Activated CD8-positive, alpha-beta memory T cell treated with anti-CD3 and anti-CD28 coated beads for 24 hours (primary cell): Measurements from ENCODE around the gene PCED1B.
"Not testable (repeated sequence)": the region's sequence is repeated elsewhere in the genome, so short reads cannot be mapped to it uniquely, and the experiment has no call there.

Experiments
- DNase-seq: peaks from one replicate; pipeline ENCODE4 v3.0.0-alpha.2; 2020

The PCED1B gene

DNA sequence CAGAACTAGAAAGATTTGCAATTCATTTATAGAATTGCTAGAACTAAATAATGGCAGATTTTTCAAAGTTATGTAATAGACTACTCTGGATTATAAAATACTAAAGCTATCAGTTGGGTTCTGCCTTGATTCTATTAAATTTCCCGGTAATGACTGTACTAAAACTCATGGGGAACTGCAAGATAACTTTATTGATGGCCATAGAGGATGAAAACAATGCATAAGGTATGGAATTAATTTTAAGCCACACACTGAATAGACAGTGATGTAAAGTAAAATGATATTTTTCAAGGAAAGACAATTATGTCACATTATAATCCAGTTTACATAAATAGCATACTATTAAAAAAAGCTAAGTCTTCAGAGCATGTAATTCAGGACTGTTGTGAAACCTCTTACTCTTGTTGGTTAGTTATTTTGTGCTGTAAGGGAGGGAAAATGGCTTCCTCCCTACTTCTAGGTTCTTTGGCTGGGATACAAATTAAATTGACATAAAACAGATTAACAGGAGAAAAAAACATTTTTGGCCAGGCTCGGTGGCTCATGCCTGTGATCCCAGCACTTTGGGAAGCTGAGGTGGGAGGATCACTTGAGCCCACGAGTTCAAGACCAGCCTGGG lies 134.7 kb downstream of the PCED1B start:
- DNase-seq = no peak

DNA sequence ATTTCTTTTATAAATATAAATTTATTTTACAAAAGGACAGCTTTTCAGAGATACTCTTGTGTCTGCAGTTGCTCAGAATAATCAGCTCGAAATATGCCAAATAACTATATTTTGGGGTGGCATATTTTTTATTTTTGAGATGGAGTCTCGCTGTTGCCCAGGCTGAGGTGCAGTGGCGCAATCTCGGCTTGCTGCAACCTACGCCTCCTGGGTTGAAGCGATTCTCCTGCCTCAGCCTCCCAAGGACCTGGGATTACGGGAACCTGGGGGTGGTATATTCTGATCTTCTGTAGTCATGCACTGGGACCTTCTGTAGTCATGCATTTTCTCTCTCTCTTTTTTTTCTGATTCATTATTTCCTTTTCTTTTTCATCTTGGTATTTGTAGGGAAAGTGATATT lies 135.3 kb downstream of the PCED1B start:
- DNase-seq = no peak

DNA sequence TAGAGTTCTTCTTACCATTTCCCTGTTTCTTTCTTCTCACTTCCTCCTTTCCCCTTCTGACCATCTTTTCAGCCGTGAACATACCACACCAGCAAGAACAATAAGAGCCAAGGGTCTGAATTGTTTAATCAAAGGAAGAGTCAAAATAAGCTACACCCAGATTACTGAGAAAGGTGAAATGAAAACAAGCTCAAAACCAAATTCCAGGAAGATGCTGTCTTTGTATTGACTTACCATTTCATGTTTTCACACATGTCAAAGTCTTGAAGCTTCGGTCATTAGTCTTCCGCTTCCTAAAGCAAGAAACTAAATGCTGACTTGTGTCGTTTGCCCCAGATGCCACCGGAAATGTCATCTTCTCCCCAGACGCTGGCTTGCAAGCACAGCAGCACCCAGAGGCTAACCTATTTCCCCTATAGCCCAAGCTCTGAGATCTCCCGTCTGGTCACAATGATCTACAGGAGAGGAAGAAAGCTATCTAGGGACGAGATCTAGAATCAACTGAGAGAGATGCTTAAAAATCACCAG lies 136.8 kb downstream of the PCED1B start:
- peak; percentile 79 for DNase-seq

DNA sequence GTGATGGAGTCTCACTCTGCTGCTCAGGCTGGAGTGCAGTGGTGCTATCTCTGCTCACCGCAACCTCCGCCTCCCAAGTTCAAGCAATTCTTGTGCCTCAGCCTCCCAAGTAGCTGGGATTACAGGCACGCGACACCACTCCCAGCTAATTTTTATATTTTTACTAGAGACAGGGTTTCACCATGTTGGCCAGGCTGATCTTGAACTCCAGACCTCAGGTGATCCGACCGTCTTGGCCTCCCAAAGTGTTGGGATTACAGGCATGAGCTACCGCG lies 138.1 kb downstream of the PCED1B start:
- DNase-seq = not testable (repeated sequence)

DNA sequence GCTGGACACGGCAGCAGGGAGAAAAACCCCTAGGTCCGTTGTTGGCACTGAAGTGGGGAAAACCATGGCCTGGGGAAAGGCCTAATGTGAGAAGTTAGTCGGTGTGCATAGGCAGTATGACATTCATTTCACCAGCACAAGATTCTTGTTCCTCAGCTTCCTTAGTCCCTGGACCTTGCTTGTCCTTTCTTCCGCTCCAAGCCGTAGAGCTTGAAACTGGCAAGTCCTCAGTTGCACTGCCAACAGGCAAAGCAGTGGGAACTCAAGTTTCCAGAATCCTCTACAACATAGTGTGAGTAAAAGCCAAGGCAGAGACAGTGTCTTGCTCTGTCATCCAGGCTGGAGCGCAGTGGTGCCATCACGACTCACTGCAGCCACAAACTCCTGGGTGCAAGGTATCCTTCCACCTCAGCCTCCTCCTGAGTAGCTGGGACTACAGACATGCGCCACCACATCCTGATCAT lies 138.8 kb downstream of the PCED1B start:
- peak; percentile 80 for DNase-seq

DNA sequence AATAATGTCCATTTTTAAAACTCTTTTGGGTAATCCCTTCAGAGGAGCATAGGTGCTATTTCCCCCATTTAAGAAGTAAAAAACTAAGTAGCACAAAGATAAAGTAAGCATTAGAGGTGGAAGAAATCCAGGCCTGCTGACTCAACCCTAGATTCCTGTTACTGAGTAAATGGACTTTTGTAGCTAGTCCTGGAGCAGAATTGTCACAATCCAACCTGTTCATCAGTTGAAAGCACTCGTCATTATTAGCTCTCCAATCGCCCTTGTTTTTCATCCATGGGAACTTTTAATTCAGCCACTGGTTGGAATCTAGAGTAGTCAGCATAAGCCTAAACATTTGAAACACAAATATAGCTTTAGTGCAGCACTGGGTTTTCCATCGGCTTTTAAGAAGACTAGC lies 139.8 kb downstream of the PCED1B start:
- no peak for DNase-seq

DNA sequence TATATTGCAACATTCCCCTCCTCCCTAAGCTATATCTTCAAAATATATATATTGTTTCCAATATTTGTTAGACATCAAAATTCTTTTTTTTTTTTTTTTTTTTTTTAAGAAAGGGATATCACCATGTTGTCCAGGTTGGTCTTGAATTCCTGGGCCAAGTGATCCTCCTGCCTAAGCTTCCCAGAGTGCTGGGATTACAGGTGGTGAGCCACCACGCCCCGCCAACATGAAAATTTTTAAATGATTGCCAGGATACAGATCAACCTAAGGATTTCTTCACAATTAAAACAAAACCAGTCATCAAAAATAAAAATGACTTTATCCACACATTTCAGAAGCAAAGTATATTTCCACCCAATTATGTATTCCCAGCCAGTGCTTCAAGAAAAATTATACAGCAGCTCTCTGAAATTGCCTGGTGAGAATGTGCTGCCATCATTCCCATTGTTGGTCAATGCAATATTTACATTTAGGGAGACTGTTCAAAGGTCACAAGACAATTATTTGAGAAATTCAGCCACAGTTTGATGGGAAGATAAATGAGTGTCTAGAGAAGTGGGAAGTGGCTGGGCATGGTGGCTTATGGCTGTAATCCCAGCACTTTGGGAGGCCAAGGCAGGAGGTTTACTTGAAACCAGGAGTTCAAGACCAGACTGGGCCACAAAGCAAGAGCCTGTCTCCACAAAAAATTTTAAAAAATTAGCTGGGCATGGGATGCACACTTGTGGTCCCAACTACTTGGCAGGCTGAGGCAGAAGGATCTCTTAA lies 142.0 kb downstream of the PCED1B start:
- DNase-seq = no peak

DNA sequence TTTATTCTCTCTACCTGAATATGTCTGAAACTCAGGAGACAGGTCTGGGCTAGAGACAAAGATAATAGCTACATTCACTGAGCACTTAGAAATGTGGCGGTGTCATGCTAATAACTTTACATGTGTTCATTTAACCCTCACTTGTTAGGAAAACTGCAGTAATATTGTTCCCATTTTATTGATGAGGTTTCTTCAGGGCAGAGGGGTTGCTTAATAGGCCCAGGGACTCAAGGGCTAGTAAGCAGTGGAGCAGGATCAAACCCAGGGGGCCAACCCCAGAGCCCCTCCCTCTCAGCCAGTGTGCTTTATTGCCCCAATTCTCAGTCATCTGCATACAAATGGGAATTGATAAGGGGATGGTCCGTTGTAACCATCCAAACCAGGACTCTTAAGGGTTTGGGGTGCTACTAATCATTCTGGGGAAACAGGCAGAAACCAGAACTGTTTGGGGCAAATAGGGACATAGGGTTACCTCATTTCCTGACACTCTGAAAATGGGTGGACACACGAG lies 143.2 kb downstream of the PCED1B start:
- DNase-seq = no peak

DNA sequence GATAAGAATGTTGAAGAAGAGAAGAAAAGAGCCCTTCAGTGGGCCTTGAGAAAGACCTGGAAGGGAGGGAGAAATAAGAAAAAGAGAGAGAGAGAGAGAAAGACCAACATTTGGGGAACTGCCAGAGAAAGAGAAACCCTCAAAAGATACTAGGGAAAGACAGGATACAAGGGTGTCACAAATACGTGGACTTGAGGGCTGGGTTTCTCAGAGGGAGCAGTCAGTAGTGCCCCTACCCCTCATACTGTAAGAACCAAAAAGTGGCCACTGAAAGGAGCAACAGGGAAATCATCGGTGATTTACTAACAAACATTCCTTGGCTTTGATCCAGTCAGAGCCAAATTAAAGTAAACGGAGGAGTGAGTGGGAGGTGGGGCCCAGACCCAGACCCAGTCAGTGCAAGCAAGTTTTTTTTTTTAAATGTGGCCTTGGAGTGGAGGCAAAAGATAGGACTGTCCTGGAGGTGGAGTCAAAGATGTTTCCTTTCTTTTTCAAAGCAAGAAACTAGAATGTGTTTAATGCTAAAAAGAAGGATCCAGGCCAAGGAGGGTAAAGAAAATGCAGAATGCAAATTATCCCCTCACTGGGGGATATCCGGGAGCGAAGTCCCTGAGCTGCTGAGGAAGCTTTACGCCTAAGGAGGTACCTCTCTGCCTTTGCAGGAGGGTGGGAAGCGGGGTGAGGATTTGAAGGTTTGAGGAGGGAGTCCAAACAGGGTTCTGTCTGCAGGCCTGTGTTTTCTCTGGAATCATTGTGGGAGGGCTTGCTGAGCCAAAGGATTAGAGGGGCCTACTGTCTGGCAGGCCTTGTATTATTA lies 143.8 kb downstream of the PCED1B start:
- no peak for DNase-seq

DNA sequence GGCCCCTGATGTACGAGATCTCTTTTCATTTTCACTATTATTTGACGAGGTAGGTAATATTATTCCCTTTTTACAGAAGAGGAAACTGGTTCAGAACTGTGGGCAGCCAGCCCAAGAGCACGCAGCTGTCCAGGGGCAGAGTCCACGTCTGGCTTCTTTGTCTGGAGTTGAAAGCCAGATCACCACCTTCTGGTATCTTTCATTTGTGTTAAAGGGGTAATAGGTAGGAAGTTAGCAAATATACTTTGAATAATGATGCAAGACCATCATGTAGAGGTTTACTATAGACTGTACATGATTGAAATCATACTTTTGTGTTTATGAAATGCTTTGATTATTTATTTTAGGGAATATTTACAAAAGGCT lies 144.4 kb downstream of the PCED1B start:
- no peak for DNase-seq

DNA sequence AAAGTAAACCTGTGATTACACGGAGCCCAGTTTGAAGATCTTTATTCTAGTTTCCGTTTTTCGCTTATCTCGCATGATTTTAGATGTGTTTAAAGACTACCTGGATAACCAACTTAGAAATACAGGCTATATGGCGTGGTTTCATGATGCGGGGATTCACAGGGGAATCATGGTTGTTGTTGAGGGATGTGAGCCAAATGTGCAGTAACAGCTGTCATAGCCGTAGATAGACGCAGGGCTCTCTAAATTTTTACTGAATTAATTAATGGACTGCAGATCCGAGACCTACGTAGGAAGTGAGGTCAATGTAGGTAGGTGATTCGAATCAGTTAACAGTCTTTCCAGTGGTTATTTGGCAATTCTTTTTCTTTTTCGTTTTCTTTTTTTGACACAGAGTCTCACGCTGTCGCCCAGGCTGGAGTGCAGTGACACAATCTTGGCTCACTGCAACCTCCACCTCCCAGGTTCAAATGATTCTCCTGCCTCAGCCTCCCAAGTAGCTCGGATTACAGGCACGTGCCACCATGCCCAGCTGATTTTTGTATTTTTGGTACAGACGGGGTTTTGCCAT lies 145.2 kb downstream of the PCED1B start:
- no peak for DNase-seq

DNA sequence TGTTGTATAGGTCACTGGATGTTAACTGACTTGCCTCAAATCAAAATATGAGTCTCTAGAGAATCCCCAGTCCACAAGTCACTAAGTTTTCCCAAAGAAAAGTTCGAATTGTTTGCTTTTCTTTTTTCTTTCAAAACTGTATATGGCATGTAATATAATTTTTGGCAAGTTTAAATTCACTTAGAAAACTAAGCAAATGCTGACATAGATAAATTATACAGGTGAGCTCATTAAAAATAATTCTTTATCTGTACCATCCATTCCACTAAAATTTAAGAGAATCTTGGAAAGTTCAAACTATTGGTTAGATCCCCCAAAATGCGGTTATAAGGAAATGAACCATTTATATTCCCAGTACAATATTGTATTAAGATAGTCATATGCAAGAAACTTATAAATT lies 145.9 kb downstream of the PCED1B start:
- no peak for DNase-seq

DNA sequence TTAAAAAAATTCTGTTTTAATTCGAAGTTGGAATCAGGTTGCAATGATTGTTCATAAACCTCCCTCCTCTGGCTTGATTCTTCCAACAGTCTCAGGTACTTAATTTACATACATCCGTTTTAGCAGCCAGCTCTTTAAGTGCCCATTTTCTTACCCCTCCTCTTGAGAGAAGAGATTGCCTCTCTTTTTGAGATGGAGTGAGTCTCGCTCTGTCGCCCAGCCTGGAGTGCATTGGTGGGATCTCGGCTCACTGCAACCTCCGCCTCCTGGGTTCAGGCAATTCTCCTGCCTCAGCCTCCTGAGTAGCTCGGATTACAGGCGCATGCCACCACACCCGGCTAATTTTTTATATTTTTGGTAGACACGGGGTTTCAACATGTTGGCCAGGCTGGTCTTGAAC lies 146.8 kb downstream of the PCED1B start:
- no peak for DNase-seq

DNA sequence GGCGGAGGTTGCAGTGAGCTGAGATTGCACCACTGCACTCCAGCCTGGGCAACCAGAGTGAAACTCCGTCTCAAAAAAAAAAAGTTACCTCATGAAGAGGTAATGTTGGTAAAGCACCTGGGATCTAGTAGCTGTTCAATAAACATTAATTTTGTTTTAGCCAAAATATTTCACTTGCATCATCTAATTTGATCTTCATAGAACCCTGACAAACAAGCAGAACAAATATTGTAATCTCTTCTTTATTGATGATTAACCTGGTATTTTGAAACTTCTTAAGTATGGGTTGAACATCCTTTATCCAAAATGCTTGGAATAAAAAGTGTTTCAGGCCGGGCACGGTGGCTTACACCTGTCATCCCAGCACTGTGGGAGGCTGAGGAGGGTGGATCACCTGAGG lies 149.4 kb downstream of the PCED1B start:
- no peak for DNase-seq

DNA sequence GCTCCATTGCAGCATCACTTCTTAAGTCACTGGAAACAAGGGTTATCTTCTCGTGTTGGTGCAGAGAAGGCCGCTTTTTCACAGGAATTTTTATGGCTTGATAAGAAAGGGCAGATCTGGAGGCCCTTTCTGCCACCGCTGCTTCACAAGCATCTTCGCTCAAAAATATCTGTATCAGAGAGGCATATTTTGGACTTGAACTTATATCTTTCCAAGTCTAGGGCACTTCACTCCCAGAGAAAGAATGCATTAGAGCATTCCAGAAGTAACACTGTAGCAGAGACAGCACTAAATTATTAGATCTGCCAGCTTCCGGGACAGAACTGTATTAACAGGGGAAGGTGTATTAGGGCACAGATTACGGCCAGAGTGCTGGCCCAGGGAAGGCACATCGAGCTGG lies 152.0 kb downstream of the PCED1B start:
- DNase-seq = no peak

DNA sequence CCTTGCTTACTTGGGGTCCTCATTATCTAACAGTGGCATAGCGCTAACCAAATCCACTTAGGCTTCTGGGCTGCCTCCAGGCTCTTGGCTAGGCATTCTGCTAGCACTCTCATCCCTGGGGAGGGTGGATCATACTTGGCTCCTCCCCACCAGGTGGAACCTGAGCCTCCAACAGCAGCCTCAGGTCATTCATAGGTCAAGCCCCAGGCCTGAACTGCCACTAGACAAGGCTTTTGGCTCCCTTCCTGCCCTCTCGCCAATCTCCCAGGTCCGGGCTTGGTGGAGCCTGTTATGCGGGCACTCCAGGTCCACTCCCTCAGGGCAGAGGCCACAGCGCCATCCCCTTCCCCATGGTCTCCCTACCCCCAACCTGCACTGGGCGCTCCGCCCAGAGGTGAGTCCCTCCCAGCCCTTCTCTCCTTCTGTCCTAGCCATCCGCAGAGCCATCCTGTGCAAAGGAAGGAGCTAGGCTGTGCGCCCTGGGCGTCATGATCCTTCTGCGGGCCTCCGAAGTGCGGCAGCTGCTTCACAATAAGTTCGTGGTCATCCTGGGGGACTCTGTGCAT lies 155.2 kb downstream of the PCED1B start:
- DNase-seq = no peak

DNA sequence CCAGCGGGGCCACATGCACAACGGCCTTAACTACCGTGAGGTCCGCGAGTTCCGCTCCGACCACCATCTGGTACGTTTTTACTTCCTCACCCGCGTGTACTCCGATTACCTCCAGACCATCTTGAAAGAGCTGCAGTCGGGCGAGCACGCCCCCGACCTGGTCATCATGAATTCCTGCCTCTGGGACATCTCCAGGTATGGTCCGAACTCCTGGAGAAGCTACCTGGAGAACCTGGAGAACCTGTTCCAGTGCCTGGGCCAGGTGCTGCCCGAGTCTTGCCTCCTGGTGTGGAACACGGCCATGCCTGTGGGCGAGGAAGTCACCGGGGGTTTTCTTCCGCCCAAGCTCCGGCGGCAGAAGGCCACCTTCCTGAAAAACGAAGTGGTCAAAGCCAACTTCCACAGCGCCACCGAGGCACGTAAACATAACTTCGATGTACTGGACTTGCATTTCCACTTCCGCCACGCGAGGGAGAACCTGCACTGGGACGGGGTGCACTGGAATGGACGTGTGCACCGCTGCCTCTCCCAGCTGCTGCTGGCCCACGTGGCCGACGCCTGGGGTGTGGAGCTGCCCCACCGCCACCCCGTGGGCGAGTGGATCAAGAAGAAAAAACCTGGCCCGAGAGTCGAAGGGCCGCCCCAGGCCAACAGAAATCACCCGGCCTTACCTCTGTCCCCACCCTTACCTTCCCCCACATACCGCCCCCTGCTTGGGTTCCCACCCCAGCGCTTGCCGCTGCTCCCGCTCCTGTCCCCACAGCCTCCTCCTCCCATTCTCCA lies 156.0 kb downstream of the PCED1B start:
- DNase-seq = no peak

DNA sequence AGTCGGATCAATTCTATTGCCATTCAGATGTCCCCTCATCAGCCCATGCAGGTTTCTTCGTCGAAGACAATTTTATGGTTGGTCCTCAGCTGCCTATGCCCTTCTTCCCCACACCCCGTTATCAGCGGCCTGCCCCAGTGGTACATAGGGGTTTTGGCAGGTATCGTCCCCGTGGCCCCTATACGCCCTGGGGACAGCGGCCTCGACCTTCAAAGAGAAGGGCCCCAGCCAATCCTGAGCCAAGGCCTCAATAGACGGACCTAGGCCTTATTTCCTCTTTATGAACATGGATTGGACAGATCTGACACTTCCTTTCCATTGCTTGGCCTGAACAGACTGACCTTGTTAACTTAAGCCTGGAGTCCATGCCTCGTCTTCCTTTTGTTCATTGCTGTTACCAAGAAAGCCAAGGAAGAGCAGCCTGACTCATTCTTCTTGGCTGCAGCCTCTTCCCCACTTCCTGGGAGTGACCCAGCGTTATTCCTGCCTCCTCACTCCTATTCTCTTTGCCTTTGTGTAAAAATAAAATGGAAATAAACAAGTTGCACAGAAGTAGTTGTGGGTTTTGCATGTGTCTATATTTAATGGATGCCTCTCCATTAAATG lies 156.8 kb downstream of the PCED1B start:
- DNase-seq = no peak

DNA sequence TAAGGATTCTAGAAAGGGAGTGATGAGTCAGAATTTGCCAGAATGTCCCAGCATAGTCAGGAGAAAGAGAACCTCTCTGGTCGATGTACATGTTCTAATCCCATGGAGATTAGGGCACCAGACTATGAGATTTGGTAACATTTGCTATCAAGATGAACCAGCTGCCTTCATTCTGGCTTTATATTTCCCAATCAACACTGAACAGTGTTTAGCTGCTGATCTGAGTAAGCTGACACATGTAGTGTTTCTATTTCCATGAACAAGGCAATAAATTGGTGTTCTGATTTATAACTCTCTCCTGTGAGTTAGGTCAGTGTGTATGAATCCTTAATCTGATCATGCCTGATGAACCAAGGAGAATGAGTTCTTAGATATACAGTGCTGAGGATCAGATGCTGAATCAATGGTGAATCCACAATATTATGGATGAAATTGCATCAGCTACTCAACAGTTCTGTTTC lies 158.4 kb downstream of the PCED1B start:
- no peak for DNase-seq

DNA sequence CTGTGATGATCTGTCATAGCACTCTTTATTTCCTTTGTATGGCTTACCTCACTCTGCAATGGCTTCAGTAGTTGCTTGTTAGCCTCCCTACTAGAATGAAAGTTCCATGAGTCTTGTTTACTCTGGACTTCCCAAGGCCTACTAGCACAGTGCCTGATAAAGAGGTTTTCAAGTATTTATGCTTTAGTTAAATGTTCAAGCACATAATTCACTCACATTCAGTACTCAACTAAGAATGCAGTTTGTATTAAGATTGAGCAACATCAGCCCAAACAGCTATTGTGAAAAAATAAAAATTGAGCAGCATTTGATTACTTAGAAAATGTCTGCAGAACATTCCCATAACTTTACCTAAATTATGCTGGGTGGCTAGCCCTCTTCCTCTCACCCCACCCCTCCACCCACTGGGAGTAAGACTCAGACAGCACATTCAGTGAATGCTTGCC lies 159.3 kb downstream of the PCED1B start:
- DNase-seq = no peak

DNA sequence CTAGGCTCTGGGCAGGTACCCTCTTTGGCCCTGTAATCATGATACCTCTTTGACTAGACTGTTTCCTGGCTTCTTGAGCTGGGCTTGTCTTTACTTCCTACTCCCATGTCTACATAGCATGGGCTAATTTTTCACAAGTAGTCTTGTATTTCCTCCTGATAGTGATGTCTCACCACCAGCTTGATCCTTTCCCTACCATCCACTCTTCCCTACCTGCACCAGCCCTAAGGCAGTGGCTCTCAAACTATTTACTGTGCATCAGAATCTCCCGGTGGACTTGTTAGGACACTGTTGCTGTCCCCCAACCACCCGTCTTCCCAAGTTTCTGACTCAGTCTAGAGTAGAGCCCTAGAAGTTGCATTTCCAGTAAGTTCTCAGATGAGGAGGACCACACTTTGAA lies 163.0 kb downstream of the PCED1B start:
- DNase-seq = no peak

DNA sequence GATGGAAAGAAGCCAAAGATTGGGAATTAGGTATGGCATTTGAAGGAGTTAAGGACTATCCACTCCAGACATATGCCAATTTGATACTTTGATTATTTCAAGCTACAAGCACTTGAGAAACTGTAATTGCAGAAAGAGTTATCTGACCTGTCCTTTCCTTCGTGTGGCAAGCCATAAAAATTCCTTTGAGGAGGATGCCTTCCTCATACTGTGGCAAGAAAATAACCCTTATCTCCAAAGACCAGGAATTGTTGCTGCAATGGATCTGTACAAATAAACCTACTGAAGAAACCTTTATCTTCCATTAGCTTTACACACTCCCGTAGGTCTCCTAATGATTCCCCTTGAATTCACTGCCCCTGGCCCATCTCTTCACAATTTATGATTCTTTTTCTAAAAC lies 165.4 kb downstream of the PCED1B start:
- DNase-seq = no peak
